Hematopoietic multipotent progenitor cell treated with erythropoietin and hydrocortisone succinate and interleukin-3 and kit ligand, for 15 days (in vitro differentiated cells): ENCODE results near the gene UNCX.
"Not testable (repeated sequence)": the region's sequence is repeated elsewhere in the genome, so short reads cannot be mapped to it uniquely, and the experiment has no call there.

Source experiments
- DNase-seq: peaks from one replicate; pipeline ENCODE4 v3.0.0-alpha.2; 2015; ENCODE audit warnings: low spot score

The UNCX gene

DNA sequence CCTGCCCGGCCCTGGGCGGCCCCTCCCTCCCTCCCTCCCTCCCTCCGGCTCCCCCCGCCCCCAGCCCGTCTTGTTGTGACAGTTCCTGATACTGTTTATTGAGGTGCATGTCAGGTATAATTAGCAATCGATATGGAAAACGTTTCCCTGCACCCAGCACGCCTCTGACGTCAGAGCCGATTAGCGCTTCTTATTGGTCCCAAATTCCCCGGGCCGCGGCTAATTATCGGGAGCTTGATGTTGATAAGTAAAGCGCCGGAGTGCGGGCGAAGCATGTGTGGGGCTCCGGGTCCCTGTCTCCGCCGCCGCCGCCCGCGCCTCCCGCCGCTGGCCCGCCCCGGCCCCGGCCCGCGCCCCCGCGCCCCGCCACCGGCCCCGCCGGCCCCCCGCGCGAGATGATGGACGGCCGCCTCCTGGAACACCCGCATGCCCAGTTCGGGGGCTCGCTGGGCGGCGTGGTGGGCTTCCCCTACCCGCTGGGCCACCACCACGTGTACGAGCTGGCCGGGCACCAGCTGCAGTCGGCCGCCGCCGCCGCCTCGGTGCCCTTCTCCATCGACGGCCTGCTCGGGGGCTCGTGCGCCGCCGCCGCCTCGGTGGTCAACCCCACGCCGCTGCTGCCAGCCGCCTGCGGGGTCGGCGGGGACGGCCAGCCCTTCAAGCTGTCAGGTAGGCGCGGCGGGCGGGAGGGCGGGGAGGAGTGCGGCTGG lies at the start of gene UNCX:
TSS of gene UNCX (plus strand) at position 250 of the 710 bp plus-strand sequence. CDS start at position 396, 146 bp downstream.
- DNase-seq, result no peak

DNA sequence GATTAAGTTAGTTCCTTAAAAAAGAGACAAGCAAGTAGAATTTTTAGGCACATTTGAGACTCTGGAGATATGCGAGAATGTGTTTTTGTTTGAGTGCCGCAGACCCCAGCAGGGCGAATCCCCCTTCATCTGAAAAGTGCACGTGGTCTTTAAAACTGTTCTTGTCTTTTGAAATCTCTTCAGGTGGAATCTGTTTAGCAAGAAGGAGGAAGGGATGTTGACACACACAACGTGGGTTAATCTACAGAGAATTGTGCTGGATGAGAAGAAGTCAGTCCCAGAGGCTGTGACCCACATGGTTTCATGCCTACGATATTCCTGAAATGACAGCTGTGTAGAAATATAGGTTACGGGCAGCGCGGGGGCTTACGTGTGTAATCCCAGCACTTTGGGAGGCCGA lies 45.5 kb upstream of the UNCX start:
- DNase-seq, result no peak

DNA sequence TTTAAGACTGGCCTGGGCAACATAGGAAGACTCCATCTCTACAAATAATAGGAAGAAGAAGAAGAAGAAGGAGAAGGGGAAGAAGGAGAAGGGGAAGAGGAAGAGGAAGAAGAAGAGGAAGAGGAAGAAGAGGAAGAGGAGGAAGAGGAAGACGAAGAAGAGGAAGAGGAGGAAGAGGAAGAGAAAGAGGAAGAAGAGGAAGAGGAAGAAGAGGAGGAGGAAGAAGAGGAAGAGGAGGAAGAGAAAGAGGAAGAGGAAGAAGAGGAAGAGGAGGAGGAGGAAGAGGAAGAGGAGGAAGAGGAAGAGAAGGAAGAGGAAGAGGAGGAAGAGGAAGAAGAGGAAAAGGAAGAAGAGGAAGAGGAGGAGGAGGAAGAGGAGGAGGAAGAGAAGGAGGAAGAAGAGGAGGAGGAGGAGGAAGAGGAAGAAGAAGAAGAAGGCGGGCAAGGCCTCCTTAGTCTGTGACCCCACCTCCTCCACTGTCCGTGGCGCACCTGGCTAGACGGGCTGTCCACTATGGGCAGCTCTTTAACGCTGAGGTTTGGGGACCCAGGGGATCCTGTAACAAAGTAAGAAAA lies 43.9 kb upstream of the UNCX start:
- no peak for DNase-seq

DNA sequence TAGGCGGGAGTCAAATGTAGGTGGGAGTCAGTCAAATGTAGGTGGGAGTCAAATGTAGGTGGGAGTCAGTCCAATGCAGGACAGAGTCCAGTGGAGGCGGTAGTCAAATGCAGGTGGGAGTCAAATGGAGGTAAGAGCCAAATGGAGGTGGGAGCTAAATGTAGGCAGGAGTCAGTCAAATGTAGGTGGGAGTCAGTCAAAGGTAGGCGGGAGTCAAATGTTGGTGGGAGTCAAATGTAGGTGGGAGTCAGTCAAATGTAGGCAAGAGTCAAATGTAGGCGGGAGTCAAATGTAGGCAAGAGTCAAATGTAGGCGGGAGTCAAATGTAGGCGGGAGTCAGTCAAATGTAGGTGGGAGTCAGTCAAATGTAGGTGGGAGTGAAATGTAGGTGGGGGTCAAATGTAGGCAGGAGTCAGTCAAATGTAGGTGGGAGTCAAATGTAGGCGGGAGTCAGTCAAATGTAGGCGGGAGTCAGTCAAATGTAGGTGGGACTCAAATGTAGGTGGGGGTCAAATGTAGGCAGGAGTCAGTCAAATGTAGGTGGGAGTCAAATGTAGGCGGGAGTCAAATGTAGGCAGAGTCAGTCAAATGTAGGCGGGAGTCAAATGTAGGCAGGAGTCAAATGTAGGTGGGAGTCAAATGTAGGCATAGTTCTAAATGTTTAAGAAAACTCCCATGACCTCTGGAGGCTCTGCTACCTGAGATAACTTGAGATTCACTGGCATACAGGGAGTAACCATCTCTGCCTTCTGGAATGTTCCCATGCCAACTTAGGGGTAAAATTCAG lies 42.5 kb upstream of the UNCX start:
- no peak for DNase-seq

DNA sequence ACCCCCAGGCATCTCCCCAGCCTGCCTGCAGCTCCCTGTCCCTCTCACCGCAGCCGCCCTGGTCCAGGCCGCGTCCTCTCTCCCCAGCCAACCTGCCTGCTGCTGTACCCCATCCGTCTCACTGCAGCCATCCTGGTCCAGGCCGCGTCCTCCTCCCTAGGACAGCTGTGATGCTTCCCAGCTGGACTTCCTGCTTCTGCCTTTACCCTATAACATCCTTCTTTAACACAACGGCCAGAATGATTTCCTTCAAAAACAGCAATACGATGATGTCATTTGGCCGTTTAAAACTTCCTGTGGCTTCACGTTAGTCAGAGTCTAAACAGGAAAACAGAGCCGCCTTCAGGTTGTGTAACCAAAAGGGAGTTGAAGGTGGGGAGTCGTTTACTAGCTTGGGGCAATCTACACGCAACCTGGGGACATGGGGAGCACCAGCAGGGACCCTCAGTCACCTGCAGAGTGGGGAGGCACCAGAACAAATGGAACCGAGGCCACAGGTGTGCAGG lies 40.4 kb upstream of the UNCX start:
- DNase-seq, result no peak

DNA sequence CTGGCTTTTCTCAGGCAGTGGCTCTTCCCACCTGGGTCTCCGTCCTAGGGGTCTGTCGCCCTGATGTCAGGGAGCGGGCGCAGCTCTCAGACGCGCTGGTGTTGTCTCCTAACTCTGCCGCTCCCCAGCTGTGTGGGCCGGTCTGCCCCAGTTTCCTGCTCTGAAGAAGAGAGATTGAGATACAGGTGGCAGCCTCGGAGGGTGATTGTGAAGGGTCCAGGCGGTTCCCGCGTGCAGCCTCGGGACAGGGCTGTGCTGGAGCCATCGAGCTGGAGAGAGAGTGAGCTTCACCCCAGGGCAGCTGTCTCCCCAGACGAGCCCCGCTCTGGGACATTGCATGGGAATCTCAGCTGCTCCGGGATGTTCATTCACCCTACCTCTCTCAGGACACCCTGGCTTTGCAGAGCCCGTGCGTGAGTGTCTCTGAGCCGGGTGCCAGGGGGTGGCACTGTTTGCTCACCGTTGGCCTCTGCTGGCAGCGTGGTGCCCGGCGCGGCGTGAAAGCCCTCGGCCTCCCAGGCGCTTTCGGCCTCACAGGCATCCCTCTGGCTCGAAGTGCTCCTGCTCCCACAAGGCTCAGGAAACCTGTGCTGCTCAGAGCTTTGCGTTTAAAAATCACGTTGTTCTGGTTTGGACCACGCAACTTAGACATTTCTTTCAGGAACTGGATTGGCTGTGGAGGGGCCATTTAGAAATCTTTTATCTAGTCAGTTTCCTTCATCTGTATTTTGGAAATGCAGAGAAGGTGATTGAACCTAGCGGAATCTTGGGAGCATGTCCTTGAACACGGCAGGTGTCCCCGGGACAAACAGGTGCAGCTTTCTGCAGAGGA lies 38.9 kb upstream of the UNCX start:
- DNase-seq, result no peak

DNA sequence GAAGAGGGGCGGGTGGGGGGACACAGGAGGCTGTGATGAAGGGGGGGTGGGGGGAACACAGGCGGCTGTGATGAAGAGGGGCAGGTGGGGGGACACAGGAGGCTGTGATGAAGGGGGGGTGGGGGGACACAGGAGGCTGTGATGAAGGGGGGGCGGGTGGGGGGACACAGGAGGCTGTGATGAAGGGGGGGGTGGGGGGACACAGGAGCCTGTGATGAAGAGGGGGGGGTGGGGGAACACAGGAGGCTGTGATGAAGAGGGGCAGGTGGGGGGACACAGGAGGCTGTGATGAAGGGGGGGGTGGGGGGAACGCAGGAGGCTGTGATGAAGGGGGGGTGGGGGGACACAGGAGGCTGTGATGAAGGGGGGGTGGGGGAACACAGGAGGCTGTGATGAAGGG lies 36.2 kb upstream of the UNCX start:
- DNase-seq, result not testable (repeated sequence)

DNA sequence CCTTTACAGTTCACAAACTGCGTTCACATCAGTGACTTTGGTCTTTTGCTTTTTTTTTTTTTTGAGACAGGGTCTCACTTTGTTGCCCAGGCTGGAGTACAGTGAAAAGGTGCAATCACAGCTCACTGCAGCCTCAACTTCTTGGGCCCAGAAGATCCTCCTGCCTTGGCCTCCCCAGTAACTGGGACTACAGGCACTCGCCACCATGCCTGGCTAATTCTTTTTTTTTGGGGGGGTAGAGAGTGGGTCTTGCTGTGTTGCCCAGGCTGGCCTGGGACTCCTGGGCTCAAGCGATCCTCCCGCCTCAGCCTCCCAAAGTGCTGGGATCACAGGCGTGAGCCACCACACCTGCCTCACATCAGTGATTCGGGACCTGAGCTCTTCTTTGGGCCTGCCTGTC lies 35.7 kb upstream of the UNCX start:
- no peak for DNase-seq

DNA sequence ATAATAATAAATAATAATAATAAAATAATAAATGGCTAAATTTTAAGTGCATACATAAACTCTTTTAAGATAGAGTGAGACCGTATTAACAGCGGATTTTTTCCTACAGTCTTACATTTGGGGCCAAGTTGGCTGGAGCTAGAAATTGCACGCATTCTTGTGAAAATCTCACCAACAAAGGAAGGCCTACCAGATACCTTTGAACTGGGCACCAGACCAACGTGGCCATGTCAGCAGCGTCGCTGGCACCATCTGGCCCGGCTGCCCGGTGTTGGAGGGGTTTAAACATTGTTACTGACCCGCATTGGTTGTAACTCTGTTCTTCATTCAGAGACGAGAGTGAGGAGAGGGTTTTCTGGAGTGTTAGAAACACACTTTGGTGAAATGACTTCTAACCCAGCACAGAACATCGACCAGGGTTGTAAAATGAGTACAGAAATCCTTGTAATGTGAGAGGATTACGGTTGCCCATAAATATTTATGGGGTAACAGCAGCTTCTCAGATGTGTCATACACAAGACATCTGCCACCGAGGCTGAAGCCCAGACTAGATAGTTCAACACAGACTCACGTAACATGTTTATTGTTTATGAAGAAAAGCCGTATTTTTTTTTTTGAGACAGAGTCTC lies 34.6 kb upstream of the UNCX start:
- no peak for DNase-seq

DNA sequence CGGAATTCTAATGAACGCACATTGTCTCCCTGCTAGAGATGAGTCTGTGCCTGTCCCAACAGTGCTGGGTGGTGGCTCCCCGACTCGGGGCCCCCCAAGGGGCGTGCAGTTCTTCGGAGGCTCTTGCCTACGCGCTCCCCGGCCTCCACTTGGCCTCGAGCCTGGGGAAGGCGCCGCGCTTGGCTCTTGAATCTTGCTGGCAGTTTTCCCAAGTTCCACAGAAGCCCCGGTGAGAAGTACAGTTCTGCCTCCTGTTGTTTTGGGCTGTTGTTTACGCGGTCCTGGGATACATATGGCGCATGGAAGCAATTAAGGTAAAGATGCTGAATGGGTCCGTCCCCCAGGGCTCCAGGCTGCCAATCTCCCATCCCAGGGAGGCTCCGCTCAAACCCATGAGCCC lies 32.6 kb upstream of the UNCX start:
- no peak for DNase-seq

DNA sequence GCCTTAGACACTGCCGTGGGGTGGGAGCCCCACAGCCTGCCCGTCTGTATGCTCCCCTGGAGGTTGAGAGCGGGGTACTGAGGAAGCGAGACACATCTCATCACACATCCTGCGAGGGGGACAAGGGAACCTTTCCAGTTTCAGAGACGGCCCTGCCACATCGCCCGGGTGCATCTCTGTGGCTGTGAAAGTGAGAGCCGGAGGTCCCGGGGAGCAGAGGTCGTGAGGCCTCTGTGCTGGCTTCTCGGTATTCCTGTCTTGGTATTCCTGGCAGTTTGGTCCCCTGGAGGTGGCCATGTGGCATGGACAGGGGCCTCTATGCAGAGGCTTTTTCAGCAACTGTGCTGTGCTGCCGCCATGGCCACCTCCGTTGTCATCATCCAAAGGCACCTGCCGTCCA lies 30.8 kb upstream of the UNCX start:
- no peak for DNase-seq

DNA sequence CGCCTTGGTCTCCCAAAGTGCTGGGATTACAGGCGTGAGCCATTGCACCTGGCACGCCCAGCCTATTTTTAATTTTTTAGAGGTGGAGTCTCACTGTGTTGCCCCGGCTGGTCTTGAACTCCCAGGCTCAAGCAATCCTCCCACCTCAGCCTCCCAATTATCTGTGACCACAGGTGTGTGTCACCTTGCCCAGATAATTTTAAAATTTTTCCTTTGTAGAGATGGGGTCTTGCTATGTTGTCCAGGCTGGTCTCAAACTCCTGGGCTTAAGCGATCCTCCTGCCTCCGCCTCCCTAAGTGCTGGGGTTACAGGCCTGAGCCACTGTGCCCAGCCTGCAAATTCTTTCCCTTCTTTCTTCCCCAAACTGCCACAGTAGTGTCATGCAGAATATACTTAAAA lies 29.8 kb upstream of the UNCX start:
- DNase-seq, result not testable (repeated sequence)

DNA sequence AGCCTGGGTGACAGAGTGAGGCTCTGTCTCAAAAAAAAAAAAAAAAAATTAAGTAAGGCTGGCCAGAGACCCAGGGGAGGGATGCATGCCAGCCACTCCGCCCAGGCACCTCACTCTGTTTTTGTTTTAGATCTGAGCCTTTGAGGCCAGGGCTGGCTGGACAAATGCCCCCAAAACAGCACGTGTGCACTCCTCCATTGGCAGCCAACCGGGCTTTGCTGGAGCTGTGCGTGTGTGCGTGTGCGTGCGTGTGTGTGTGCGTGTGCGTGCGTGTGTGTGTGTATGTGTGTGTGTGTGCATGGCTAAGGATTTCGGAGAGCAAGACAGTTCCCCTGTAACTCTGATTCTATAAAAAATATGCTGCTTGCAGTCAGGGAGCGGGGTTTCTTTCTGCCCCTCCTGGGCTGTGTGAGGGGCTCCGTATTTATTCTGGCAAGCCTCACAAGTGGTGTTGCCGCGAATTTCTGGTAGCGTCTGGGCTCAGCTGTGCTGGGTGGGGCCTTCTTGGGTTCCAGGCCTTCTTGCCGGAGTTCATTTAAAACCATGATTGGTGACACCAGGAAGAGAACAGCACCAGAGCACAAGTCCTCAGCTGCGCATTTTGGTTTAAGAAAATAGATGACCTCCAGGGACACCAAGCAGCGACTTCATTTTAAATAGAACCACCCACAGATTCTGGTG lies 28.1 kb upstream of the UNCX start:
- no peak for DNase-seq

DNA sequence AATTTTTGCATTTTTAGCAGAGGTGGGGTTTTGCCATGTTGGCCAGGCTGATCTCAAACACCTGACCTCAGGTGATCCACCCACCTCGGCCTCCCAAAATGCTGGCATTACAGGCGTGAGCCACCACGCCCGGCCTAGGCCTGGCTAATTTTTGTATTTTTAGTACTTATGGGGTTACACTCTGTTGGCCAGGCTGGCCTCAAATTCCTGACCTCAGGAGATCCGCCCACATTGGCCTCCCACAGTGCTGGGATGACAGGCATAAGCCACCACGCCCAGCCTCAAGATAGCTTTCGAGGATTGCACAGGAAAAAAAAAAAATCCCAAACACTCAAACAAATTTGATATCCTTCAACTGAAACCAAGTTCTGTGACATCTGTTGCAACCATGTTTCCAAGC lies 26.9 kb upstream of the UNCX start:
- not testable (repeated sequence) for DNase-seq

DNA sequence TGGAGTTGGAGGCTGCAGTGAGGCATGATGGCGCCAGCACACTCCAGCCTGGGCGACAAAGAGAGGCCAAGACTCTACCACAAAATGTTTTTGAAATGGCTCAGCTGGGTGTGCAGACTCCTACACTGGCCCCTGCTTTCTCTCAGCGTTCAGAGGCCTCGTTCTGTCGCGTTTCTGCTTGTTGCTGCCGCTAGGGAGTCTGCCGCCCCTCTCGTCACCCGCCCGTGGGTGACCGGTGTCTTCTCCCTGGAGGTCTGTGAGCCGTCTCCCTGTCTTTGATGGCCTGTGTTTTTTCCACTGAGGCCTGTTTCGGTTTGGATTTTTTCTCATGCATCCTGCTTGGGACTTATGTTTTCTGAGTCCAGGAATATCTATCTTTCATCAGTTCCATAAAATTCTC lies 23.6 kb upstream of the UNCX start:
- no peak for DNase-seq

DNA sequence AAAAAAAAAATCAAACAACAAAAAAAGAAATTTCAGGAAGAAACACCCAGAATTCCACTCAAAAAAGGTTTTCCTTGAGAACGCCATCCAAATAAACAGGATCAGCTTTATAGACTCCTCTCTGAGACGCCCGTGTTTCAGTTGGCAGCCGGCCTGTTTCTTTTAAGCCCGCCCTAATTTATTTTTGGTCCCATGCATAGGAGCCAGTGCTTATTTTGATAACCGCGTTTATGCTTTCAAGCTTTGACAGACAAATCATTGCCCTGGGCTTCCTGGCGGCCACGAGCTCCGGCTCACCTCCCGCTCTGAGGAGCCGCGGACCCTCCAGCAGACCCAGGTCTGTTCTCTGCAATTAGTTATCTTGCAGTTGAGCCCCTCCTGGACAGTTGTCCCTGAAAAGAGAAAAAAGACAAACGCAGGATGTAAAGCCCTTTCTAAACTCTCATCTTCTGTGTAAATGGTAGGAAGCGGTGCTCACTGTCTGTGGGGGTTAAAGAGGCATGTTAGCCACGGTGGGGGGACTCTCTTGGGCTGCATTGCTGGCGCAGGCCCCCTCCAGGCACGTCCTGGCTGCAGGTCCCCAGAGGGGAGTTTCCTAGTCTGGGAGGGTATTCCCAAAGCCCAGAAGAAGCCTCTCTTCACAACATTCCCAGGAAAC lies 22.2 kb upstream of the UNCX start:
- DNase-seq, result no peak

DNA sequence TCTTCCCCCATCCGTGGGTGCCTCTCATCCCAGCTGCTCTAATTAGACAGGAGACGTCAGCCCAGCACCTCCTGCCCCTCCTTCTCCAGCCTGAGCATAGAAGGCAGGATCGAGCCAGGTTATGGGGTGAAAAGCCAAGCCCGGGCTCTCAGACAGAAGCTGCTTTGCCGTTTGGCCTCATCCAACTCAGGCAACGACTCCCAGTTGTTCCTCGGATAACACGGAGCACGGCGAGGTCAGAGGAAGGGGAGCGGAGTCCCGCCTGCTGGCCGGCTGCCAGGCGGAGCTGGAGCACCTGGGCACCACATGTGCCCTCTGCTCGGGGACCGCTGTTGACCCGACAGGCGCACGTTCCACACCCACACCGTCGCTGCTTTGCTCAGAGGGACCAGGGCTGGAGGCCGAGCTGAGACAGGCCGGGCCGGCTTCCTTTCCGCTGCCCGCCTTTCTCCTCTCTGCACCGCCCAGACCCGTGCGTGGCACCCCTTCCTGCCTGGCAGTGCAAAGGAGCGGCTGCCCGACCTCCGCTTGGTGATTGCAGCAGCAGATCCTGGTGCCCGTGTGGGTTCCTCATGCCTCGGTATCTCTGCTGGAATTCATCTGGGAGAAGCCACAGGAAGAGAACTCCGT lies 21.6 kb upstream of the UNCX start:
- DNase-seq, result no peak

DNA sequence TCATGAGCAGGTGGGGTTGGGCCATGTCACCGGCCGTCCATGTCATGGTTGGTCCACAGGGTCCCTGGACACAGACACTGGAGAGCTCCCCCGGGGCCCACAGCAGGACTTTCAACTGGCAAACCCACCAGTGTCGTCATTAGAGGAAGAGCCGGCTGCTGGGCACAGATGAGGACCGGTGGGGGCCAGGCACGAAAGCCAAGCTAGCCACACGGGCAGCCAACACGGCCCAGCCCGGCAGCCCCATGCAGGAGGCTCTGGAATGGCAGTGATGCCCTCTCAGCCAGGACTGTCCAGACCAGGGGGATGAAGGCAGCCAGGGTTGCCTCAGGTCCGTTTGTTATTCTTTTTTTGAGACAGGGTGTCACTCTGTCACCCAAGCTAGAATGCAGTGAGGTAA lies 21.1 kb upstream of the UNCX start:
- no peak for DNase-seq

DNA sequence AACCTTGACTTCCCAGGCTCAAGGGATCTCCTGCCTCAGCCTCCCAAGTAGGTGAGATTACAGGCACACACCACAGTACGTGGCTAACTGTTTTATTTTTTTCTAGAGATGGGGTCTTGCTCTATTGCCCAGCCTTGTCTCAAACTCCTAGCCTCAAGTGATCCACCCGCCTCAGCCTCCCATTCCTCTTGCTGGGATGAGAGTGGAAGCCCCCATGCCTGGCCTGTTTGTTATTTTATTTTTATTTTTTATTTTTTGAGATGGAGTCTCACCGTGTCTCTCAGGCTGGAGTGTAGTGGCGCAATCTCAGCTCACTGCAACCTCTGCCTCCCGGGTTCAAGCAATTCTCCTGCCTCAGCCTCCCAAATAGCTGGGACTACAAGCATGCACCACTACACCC lies 20.6 kb upstream of the UNCX start:
- not testable (repeated sequence) for DNase-seq

DNA sequence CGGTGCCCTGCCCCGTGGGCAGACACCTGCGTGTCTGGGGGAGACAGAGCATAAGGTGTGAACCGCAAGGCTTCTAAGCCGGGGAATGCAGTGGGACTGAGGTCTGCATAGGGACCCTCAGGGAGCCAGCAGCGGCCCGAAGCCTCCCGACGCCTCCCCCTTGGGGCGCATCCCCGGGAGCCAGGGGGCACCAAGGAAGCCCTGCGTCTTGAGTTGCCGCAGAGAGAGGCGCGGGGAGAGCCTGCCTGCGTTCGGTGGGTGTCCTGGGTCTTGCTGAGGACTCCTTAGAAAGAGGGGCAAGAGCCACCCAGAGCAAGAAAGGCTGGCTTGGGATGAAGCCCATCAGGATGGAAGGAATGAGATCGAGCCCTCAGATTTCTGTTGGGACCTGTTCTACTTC lies 18.2 kb upstream of the UNCX start:
- no peak for DNase-seq
